IPS DF 4.7 (cell line): ENCODE measurements around the gene SCARB2.
"Not testable (repeated sequence)": the region's sequence is repeated elsewhere in the genome, so short reads cannot be mapped to it uniquely, and the experiment has no call there.

Source experiments
- DNase-seq: peaks from one replicate; pipeline ENCODE4 v3.0.0-alpha.2; 2013; ENCODE audit warnings: low spot score; ENCODE audit errors: extremely low read depth

The SCARB2 gene

DNA sequence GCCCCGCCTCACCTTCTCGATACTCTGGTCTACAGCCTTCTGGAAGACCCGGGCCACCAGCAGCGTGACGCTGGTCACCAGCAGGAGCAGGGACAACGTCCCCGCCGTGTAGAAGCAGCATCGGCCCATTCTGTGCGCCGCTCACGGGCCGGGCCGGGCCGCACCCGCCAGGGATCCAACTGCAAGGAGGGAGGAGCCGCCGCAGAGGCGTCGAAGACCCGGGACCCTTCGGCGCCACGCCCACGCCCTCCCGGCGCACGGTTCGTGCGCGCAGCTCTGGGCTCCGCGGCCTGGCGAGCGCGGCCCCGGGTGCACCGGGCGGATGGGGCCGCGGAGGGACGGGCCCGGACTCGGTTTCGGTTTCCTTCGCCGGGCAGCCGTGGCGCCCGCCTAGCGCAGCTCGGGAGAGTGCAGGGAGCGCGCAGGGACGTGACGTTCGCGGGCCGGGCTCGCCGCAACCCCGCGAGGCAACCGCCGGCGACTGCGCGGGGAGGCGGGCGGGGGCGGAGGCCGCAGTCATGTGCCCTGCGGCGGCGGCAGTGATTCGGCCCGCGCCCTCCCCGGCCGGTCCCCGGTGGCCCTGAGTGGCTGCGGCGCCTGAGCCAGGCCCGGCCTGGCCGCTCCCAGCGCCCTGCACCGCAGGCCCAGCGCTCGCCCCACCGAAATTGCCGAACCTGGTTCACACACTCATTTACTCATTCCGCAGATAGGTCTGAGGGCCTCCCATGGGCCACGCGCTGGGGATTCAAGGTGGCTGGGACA is at the start of gene SCARB2:
SCARB2 (minus strand) TSS at position 410 of the 762 bp plus-strand sequence; CDS start at position 129, 281 bp downstream.
- DNase-seq, result no peak

DNA sequence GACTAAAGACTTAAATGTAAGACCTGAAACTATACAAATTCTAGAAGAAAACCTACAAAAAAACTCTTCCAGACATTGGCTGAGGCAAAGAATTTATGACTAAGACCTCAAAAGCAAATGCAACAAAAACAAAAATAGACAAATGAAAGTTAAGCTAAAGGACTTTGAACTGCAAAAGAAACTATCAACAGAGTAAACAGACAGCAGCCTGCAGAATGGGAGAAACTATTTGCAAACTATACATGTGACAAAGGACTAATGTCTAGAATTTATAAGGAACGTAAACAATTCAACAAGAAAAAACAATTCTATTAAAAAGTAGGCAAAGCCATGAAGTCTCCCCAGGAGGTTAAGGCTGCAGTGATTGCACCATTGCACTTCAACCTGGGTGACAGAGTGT is 46.9 kb upstream of the SCARB2 start:
- no peak for DNase-seq

- DNase-seq, result no peak
Measured at GRCh38 chr4:76257824-76258223, 44.2 kb upstream of the SCARB2 start.

DNA sequence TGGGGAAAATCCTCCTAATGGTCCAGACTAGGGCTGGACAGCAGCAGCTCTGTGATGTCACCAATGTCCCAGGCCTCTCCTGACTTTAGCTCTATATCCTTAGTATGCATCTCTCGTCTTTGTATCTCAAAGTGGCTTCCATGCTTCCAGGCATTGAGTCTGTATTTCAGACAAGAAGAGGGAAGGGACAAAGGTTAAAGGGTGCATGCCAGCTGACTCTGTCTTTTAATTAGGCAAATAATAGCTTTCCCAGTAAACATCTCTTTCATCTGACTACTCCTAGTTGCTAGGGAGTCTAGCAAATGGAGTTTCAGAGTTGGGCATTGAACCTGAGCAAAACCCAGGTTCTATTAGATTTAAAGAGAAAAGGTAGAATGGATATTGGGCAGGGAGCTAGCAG is 43.3 kb upstream of the SCARB2 start:
- DNase-seq, result no peak

DNA sequence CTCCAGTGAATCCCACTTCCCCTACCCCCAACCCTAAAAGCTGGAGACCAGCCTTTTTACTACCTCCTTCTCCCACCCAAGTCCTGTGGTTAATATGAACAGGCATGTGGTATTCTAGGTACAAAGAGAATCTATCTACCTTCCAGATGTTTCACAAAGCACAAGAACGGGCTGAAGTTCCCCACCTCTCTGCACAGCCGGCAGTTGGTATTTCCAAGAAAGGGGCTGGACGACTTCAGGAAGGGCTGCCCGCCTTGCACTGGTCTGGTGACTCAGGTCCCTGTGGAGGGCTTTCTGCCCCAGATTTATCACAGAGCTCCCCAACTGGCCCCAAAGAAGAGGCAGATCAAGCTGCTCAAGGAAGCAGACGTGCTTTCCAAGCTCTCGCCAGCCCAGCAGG is 42.4 kb upstream of the SCARB2 start:
- no peak for DNase-seq

DNA sequence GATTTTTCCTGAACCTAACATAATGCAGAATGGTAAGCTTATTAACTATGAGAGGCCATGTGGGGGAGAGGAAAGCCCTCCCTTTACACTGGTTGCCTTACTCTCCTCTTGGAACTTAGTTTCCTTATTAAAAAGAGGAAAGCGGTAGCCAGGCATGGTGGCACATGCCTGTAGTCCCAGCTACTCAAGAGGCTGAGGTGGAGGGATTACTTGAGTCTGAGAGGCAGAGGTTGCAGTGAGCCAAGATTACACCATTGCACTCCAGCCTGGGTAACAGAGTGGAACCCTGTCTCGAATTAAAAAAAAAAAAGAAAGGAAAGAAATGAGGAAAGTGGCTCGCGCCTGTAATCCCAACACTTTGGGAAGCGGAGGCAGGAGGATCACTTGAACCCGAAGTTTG is 39.9 kb upstream of the SCARB2 start:
- DNase-seq, result no peak

DNA sequence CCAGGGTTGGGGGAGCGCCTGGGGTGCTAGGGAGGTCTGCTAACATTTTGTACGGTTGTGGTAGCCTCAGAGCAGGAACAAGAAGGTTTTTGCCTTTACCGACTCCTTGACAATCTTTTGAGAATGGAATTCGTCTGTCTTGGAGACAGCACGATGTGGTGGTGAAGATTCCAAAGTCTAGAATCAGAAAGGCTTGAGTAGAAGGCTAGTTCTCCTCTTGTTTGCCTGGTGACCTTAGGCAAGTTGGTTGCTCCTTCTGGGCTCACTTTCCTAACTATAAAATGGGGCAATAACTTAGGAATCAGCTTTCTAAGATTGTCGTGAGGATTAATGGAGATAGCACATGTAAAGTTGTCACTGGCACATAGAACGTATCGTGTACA is 38.6 kb upstream of the SCARB2 start:
- no peak for DNase-seq

DNA sequence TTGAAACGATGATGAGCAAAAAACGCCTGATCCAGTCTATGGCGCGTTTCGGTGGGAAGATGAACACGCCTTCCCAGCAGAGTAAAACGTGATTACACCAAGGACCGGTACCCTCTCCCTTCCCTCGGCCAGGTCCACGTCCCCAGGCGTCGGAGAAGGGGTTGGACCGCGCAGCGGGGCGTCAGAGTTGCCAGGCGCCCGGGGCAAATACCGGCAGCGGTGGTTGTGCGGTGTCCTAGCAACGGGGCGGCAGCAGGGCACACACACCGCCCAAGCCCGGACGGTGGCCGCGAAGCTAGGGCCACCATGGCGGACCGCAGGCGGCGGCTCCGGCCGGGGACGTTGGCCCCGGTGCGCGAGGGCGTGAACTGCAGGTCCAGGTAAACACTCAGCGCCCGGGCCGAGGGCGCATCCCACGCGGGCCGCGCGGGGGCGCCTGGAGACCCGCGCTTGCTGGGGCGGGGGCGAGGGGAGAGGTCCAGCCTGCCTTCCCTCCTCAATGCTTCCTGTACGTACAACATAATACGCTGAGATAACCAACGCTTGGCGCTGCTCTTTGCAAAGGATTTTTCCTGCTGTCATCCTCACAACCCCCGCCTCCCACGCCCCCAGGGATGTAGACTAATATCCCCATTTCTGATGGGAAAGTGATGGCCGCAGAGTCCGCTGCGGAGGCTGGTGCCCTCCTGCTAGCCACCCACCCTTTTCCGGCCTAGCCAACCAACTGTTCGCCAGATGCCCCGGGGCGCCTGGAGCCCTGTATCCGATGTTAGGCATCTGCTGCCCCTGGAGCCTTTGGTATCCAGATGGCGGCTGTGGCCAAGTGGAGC is 38.0 kb upstream of the SCARB2 start, which contains the start of gene FAM47E:
FAM47E (plus strand) TSS at position 281 of the 830 bp plus-strand sequence; CDS start at position 307, 26 bp downstream.
- no peak for DNase-seq

- DNase-seq, result no peak
Measured at GRCh38 chr4:76250962-76251361, 37.3 kb upstream of the SCARB2 start.

DNA sequence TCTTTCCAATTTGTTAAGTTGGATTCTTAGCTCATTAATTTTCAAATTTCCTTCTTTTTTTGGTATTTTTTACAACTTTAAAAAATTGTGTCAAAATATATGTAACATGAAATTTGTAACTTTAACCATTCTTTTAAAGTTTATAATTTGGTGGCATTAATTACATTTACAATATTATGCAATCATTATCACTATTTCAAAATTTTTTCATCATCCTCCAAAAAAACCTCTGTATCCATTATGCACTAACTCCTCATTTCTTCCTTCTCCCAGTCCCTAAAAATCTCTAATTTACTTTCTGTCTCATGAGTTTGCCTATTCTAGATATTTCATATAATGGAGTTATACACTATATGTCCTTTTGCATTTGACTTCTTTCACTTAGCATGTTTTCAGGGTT is 33.2 kb upstream of the SCARB2 start:
- DNase-seq, result no peak

DNA sequence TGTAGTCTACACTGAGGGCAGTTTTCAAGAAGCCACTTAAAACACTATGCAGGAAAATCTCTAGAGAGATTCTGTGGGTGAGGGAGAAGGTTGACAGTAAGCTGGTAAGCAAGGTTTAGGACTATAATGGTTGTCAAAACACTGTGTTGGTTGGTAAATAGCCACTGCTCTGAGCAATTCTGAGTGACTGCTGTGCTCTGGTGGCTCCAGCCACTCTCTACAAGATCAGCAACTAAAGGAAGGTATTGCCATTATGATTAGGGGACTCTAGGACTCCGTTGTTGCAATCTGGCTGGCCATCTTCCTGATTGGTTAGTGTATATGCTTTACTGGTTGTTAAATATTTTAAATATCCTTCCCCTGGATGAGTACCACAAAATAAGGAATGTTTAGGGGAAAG is 32.4 kb upstream of the SCARB2 start:
- DNase-seq, result no peak

DNA sequence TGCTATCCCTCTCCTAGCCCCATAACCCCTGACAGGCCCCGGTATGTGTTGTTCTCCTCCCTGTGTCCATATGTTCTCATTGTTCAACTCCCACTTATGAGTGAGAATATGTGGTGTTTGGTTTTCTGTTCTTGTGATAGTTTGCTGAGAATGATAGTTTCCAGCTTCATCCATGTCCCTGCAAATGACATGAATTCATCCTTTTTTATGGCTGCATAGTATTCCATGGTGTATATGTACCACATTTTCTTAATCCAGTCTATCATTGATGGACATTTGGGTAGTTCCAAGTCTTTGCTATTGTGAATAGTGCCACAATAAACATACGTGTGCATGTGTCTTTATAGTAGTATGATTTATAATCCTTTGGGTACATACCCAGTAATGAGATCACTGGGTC is 30.3 kb upstream of the SCARB2 start:
- not testable (repeated sequence) for DNase-seq

- DNase-seq, result no peak
Measured at GRCh38 chr4:76240236-76240635, 26.6 kb upstream of the SCARB2 start.

GRCh38 chr4:76238701-76239100 is 25.1 kb upstream of the SCARB2 start:
- DNase-seq, result no peak

GRCh38 chr4:76238236-76238635 is 24.6 kb upstream of the SCARB2 start:
- DNase-seq, result no peak

DNA sequence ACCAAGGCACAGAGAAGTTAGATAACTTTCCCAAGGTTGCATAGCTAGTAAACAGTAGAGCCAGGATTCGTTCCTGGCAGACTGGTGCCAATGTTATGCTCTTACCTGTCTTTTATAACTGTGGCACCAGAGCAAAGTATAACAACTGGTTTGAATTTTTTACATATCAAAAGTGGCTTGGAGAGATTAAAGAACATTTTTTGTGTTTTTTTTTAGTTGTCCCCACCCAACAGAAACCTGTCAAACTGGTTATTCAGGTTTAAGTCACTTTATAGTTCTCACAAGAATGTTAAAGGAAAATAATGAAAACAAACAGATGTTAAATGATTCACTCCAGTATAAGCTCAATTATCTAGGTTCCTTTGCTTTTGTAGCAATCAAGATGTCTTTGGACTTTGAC is 22.3 kb upstream of the SCARB2 start:
- no peak for DNase-seq

DNA sequence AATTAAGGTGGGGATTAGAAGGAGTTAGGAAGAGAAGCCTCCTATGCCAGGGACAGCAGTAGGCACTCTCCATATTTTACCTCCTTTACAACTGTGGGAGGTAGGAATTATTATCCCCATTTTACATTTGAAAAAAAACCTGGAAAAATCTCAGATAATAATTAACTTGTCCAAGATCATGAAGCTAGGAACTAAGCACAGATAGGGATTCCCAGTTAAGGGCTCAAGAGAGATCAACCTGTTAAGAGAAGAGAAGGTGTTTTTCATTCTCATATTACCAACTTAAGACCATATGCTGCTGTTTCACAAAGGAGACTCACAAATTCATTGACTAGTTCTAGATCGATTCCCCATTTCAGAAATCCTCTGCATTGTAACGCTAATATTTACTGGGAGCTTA is 21.8 kb upstream of the SCARB2 start:
- no peak for DNase-seq

- DNase-seq, result no peak
Measured at GRCh38 chr4:76234679-76235044, 21.0 kb upstream of the SCARB2 start.

- no peak for DNase-seq
Measured at GRCh38 chr4:76233967-76234678, 20.5 kb upstream of the SCARB2 start.

DNA sequence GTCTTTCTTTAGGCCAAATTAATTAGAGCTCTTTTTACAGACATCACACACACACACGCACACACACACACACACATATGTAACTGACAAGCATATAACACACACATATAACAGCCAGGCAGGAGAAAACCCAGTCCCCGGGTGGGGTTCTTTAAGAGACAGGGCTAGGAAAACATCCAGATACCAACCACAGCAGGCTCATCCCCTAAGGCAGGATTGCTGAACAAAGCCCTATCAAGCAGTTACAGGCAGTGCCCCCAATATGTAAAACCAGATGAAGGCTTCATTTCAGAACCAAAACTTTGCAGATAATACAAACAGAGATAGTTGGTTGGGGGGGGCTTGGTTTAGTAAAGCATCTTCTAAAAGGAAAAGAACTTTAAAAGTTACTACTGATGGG is 19.9 kb upstream of the SCARB2 start:
- DNase-seq, result no peak

DNA sequence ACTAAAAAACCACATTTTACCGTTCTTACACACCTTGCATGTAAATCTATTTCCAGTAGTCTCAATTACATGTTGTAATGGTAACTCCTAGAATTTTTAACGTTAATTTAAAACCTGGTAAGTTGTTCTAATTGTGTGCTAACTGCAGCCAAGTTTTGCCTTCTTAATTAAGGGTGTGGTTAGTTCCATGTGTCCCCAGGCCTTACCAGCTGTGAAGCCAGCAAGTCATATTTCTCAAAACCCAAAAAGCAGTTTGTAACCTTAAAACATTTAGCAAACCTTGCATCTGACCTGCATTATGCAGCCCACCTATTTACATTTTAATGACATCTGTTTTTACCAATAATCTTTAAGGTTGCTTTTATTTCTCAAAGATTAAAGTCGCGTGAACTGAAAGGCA is 19.5 kb upstream of the SCARB2 start:
- no peak for DNase-seq

DNA sequence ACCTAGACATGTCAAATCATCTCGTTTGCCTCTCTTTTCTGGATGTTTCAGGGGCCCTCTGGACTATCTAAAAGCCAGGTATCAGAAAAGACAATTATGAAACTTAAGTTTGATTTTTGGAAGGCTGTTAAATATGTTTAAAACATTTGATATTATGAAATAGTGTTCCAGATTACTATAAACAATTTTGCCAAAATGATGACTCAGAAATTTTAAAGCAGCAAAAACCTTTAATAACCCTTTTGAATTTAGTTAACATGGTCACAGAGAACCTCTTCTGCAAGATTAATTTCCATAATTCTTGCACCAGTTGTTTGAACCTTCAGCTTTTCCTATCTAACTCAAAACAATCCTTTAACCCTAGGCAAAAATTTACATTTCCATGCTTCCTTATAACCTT is 19.1 kb upstream of the SCARB2 start:
- DNase-seq, result no peak
